IPS DF 6.9 (cell line): ENCODE results near the gene ATR.
"Not testable (repeated sequence)": the region's sequence is repeated elsewhere in the genome, so short reads cannot be mapped to it uniquely, and the experiment has no call there.

Source experiments
- DNase-seq: peaks from one replicate; pipeline ENCODE4 v3.0.0-alpha.2; 2013; ENCODE audit warnings: low read depth, low spot score
- H3K27ac ChIP-seq: one replicate; pipeline ENCODE4 v1.5.1; 2013; ENCODE audit warnings: low read length, control low read depth
- H3K27me3 ChIP-seq: 2 replicates; pipeline ENCODE4 v1.6.1; 2013; ENCODE audit warnings: mild to moderate bottlenecking, low read length; ENCODE audit not compliant: control insufficient read depth, insufficient read depth
- H3K36me3 ChIP-seq: 2 replicates; pipeline ENCODE4 v1.6.1; 2013; ENCODE audit warnings: low read length; ENCODE audit not compliant: control insufficient read depth, insufficient read depth
- H3K4me1 ChIP-seq: 2 replicates; pipeline ENCODE4 v1.6.1; 2013; ENCODE audit warnings: low read length; ENCODE audit not compliant: control insufficient read depth, insufficient read depth
- H3K4me3 ChIP-seq: 2 replicates; pipeline ENCODE4 v1.5.1; 2013; ENCODE audit warnings: mild to moderate bottlenecking, low read length
- H3K9me3 ChIP-seq: 2 replicates; pipeline ENCODE4 v1.6.1; 2013; ENCODE audit warnings: low read length, inconsistent platforms; ENCODE audit not compliant: control insufficient read depth, insufficient read depth
- WGBS: extraction: QIAGEN DNeasy Blood & Tissue Kit; methylation state at CpG from one replicate; pipeline ENCODE4 v1.1.7; 2013; ENCODE audit warnings: mixed read lengths, missing lambda C conversion rate; ENCODE audit not compliant: insufficient read length, insufficient coverage; 5-methylcytosine and 5-hydroxymethylcytosine counted together

Gene ATR

GRCh38 chr3:142569422-142569821 lies 9.1 kb downstream of the ATR start:
- DNase-seq, H3K27me3 ChIP-seq, H3K27ac ChIP-seq, H3K36me3 ChIP-seq, H3K9me3 ChIP-seq, H3K4me3 ChIP-seq, H3K4me1 ChIP-seq: not testable (repeated sequence)
- no CpG with 5 or more reads among the region's 3 CpGs for WGBS

DNA sequence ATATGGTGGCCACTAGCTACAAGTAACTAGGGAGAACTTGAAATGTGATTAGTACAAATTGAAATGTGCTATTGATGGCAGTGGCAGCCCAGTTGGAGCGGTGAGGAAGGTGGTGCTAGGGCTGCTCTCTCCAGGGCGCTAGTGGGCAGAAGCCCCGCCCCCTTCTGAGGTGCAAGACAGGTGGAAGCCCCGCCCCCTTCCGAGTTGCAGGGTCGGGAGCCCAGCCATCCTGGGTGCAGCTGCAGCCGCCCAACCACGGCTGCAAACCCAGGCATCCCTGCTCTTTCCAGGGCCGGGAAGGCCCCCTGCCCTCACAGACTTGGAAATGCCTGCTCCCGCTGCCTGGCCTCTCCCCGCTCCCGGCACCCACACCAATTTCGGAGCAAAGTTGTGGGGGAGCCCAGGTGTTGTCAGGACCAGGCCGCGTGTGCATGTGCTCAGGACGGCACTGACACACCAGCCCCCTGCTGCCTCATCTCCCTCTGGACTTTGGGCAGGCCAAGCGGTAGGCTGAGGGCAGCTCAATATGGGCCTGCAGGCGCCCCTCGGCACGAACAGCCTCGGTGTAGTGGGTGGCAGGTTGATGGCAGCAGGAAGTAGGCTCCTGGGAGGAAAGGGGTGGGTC lies 10.0 kb downstream of the ATR start:
- H3K4me3 ChIP-seq, result no peak overlapping the region
- H3K27me3 ChIP-seq, result no peaks in the 10 kb centered on the region
- H3K9me3 ChIP-seq, result no peaks in the 10 kb centered on the region
- no peak for DNase-seq
- peaks cover 2% of the 10 kb centered on the region; the same call in 1 of the 2 replicates for H3K4me1 ChIP-seq
- H3K27ac ChIP-seq, result no peak overlapping the region
- H3K36me3 ChIP-seq, result peaks cover 2% of the 10 kb centered on the region; the same call in 1 of the 2 replicates
- no CpG with 5 or more reads among the region's 21 CpGs for WGBS

- Histone ChIP-seq H3K9me3 (no peaks in the 10 kb centered on the region), H3K4me3 (no peak overlapping the region), H3K27ac (no peak overlapping the region), H3K4me1 (peaks cover 2% of the 10 kb centered on the region; the same call in 1 of the 2 replicates), H3K36me3 (peaks cover 2% of the 10 kb centered on the region; the same call in 1 of the 2 replicates), H3K27me3 (no peaks in the 10 kb centered on the region)
- DNase-seq, result no peak
- WGBS, result no CpG with 5 or more reads among the region's 3 CpGs
These were observed 12.4 kb downstream of the ATR start for GRCh38 chr3:142566096-142566495.

GRCh38 chr3:142563496-142563997 lies 15.0 kb downstream of the ATR start:
- Histone ChIP-seq H3K27ac (no peak overlapping the region), H3K9me3 (no peaks in the 10 kb centered on the region), H3K36me3 (peaks cover 2% of the 10 kb centered on the region; the same call in 1 of the 2 replicates), H3K27me3 (no peaks in the 10 kb centered on the region), H3K4me1 (no peaks in the 10 kb centered on the region; the same call in 1 of the 2 replicates), H3K4me3 (no peak overlapping the region)
- no peak for DNase-seq
- no CpG with 5 or more reads among the region's 4 CpGs for WGBS

GRCh38 chr3:142560118-142560517 lies 18.4 kb downstream of the ATR start:
- H3K4me3 ChIP-seq, result no peak overlapping the region
- DNase-seq, result no peak
- H3K36me3 ChIP-seq, result peaks cover 2% of the 10 kb centered on the region; the same call in 1 of the 2 replicates
- no peaks in the 10 kb centered on the region for H3K27me3 ChIP-seq
- H3K4me1 ChIP-seq, result no peaks in the 10 kb centered on the region
- no peak overlapping the region for H3K27ac ChIP-seq
- no peaks in the 10 kb centered on the region for H3K9me3 ChIP-seq

GRCh38 chr3:142553741-142554140 lies 24.8 kb downstream of the ATR start:
- Histone ChIP-seq H3K27ac (no peak overlapping the region), H3K27me3 (no peaks in the 10 kb centered on the region), H3K9me3 (no peaks in the 10 kb centered on the region), H3K4me1 (no peaks in the 10 kb centered on the region), H3K4me3 (no peak overlapping the region), H3K36me3 (peaks cover 5% of the 10 kb centered on the region; the same call in 1 of the 2 replicates)
- DNase-seq, result no peak
- no CpG with 5 or more reads among the region's 1 CpG for WGBS

- not testable (repeated sequence) for H3K9me3 ChIP-seq, H3K27ac ChIP-seq, DNase-seq, H3K27me3 ChIP-seq, H3K4me1 ChIP-seq, H3K36me3 ChIP-seq, H3K4me3 ChIP-seq
- WGBS, result no CpG with 5 or more reads among the region's 1 CpG
These were observed 26.0 kb downstream of the ATR start for GRCh38 chr3:142552579-142552978.

DNA sequence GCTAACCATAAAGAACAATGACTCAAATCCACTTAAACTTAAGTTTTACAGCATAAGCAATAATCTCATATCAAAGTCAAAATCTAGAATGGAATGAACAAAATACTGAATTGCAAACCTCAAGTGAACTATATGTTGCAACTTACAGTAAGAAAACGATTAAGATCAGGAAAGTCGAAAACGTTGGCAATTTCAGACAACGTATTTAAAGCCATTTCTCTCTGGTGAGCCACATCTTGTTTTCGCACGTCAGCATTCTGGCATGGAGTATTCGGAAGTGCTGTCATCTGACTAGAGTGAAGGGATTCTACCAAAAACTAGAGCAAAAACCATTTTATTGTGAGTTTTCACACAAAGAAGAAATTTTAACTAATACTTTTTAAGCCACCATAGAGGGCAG lies 28.5 kb downstream of the ATR start:
- H3K27ac ChIP-seq, result no peak overlapping the region
- H3K9me3 ChIP-seq, result no peaks in the 10 kb centered on the region
- H3K36me3 ChIP-seq, result peaks cover 5% of the 10 kb centered on the region; the same call in 1 of the 2 replicates
- no peaks in the 10 kb centered on the region for H3K4me1 ChIP-seq
- DNase-seq, result no peak
- no peaks in the 10 kb centered on the region for H3K27me3 ChIP-seq
- H3K4me3 ChIP-seq, result no peak overlapping the region
- WGBS, result no CpG with 5 or more reads among the region's 7 CpGs

DNA sequence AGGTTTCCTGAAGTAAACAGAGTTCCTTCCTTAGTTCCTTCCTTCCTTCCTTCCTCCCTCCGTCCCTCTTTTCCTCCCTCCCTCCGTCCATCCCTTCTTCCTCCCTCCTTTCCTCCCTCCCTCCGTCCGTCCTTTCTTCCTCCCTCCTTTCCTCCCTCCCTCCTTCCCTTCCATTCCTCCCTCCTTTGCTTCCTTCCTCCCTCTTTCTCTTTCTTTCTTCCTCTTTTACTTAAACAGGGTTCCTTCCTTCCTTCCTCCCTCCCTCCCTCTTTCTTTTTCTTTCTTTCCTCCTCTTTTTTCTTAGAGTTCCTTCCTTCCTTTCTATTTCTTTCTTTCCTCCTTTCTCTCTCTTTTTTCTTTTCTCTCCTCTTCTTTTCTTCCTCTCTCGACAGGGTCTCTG lies 35.2 kb downstream of the ATR start:
- H3K27me3 ChIP-seq, result no peaks in the 10 kb centered on the region
- WGBS, result 100% methylated on average over 4 of the region's 5 CpGs
- H3K4me1 ChIP-seq, result no peaks in the 10 kb centered on the region
- no peak overlapping the region for H3K27ac ChIP-seq
- no peak for DNase-seq
- no peaks in the 10 kb centered on the region for H3K36me3 ChIP-seq
- no peaks in the 10 kb centered on the region for H3K9me3 ChIP-seq
- no peak overlapping the region for H3K4me3 ChIP-seq

- Histone ChIP-seq H3K4me3 (no peak overlapping the region), H3K4me1 (no peaks in the 10 kb centered on the region), H3K9me3 (no peaks in the 10 kb centered on the region), H3K36me3 (no peaks in the 10 kb centered on the region), H3K27ac (no peak overlapping the region), H3K27me3 (no peaks in the 10 kb centered on the region)
- DNase-seq, result no peak
- WGBS, result no CpG with 5 or more reads among the region's 2 CpGs
These were observed 36.5 kb downstream of the ATR start for GRCh38 chr3:142542054-142542453.

DNA sequence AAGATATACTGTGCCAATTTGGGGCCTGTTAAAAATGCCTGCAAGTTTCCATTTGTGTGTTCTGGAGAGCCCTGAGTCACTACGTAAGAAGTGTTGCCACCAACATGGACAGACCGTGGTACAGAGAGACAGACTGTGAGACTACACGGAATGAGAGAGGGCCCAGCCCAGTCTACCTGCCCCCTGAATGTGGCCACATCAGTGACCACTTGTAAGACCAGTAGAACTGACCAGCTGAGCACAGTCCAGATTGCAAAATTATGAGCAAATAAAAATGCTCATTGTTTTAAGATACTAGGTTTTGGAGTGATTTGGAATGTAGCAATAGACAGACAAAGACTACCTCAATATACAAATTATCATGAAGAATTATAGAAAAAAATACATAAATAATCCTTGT lies 42.0 kb downstream of the ATR start:
- H3K27me3 ChIP-seq, result no peaks in the 10 kb centered on the region
- no peaks in the 10 kb centered on the region for H3K4me1 ChIP-seq
- no peak overlapping the region for H3K27ac ChIP-seq
- no CpG with 5 or more reads among the region's 3 CpGs for WGBS
- H3K36me3 ChIP-seq, result no peaks in the 10 kb centered on the region
- no peak for DNase-seq
- H3K9me3 ChIP-seq, result no peaks in the 10 kb centered on the region
- H3K4me3 ChIP-seq, result no peak overlapping the region
